ENCODE results near the gene ATRIP. TPM values are rescaled to one million over a fixed set of nuclear protein-coding genes. Genes with fewer than 3 reads are reported as not detected.

Gene ATRIP
- total RNA-seq, 1 experiment from 2014 or later, result 16.1 TPM

DNA sequence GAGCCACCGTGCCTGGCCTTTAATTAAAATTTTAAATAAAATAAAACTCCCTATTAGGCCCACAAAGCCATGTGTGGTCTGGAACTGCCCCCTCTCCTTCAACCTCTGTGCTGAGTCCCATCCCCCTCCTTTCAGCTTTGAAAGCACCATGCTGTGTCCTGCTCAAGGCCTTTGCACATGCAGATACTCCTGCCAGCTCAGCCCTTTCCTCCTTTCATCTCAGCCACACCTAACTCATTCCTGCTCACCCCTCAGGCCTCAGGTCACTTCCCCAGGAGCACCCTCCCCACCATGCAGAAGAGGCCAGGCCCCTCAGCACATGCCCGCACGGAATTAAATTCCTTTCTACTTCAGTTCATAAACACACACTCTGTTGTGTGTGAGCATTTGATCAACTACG lies 28.1 kb downstream of the ATRIP start:
- CTCF ChIA-PET, result no interaction called here
- no TSS peak for BruUV-seq (replicated peaks)

GRCh38 chr3:48475188-48475587 lies 28.7 kb downstream of the ATRIP start:
- H3K4me2 ChIP-seq (ENCODE audit: low read length), result no peak overlapping the region
- DNase-seq (no peak), ATAC-seq (no peak)
- H3K9me3 ChIP-seq (ENCODE audit: low read length), result no peaks in the 10 kb centered on the region
- no peak overlapping the region for H3K9ac ChIP-seq (ENCODE audit: low read length)
- CTCF ChIA-PET, result no interaction called here
- no peak overlapping the region for H2AFZ ChIP-seq (ENCODE audit: low read length)
- H3K36me3 ChIP-seq (ENCODE audit: low read depth, low read length), result no peaks in the 10 kb centered on the region
- H3F3A ChIP-seq (ENCODE audit: low read length, unreplicated experiment), result peaks cover 6% of the 10 kb centered on the region
- no peaks in the 10 kb centered on the region for H4K20me1 ChIP-seq (ENCODE audit: low read length)
- H3K4me3 ChIP-seq (ENCODE audit: low read length), result no peak overlapping the region
- TF ChIP-seq, protein P1, sequence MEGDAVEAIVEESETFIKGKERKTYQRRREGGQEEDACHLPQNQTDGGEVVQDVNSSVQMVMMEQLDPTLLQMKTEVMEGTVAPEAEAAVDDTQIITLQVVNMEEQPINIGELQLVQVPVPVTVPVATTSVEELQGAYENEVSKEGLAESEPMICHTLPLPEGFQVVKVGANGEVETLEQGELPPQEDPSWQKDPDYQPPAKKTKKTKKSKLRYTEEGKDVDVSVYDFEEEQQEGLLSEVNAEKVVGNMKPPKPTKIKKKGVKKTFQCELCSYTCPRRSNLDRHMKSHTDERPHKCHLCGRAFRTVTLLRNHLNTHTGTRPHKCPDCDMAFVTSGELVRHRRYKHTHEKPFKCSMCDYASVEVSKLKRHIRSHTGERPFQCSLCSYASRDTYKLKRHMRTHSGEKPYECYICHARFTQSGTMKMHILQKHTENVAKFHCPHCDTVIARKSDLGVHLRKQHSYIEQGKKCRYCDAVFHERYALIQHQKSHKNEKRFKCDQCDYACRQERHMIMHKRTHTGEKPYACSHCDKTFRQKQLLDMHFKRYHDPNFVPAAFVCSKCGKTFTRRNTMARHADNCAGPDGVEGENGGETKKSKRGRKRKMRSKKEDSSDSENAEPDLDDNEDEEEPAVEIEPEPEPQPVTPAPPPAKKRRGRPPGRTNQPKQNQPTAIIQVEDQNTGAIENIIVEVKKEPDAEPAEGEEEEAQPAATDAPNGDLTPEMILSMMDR (conservative IDR thresholded peaks at IDR 0.05; ENCODE audit: low read depth, low read length), result no peak
- TF ChIP-seq EZH2phosphoT487 (IDR thresholded peaks at IDR 0.05; ENCODE audit: borderline replicate concordance, low read length) (no peak), EZH2 (IDR thresholded peaks at IDR 0.05; ENCODE audit: low read length, unreplicated experiment) (no peak)
- H3K27me3 ChIP-seq (ENCODE audit: low read length), result no peaks in the 10 kb centered on the region
- peaks cover 27% of the 10 kb centered on the region for H3K79me2 ChIP-seq (ENCODE audit: low read length)
- intact Hi-C loops (cut with micrococcal nuclease), result no loop called here
- BruUV-seq (replicated peaks), result no TSS peak
- no peaks in the 10 kb centered on the region for H3K9me2 ChIP-seq (replicated peaks; ENCODE audit: low read length)
- no peak overlapping the region for H3K27ac ChIP-seq (ENCODE audit: low read length)
- H3K4me1 ChIP-seq (ENCODE audit: insufficient read depth, low read length), result peaks cover 20% of the 10 kb centered on the region
- POLR2A ChIA-PET (ENCODE audit: unreplicated experiment), result no interaction called here

More for the DNA sequence above, 28.1 kb downstream of the ATRIP start:
- Histone ChIP-seq H2AFZ (ENCODE audit: low read length) (no peak overlapping the region), H4K20me1 (ENCODE audit: low read length) (no peaks in the 10 kb centered on the region), H3K36me3 (ENCODE audit: low read depth, low read length) (no peaks in the 10 kb centered on the region), H3K4me2 (ENCODE audit: low read length) (no peak overlapping the region), H3K4me3 (ENCODE audit: low read length) (no peak overlapping the region), H3K9me3 (ENCODE audit: low read length) (no peaks in the 10 kb centered on the region), H3K4me1 (ENCODE audit: insufficient read depth, low read length) (peaks cover 20% of the 10 kb centered on the region), H3F3A (ENCODE audit: low read length, unreplicated experiment) (peaks cover 6% of the 10 kb centered on the region), H3K9me2 (replicated peaks; ENCODE audit: low read length) (no peaks in the 10 kb centered on the region), H3K9ac (ENCODE audit: low read length) (no peak overlapping the region), H3K79me2 (ENCODE audit: low read length) (peaks cover 33% of the 10 kb centered on the region), H3K27ac (ENCODE audit: low read length) (no peak overlapping the region), H3K27me3 (ENCODE audit: low read length) (no peaks in the 10 kb centered on the region)
- TF ChIP-seq EZH2 (IDR thresholded peaks at IDR 0.05; ENCODE audit: low read length, unreplicated experiment) (no peak), EZH2phosphoT487 (IDR thresholded peaks at IDR 0.05; ENCODE audit: borderline replicate concordance, low read length) (no peak)
- TF ChIP-seq, protein P1 (conservative IDR thresholded peaks at IDR 0.05; ENCODE audit: low read depth, low read length), result no peak
- ATAC-seq, result no peak
- POLR2A ChIA-PET (ENCODE audit: unreplicated experiment), result no interaction called here
- intact Hi-C loops (cut with micrococcal nuclease), result no loop called here
- DNase-seq, result no peak

DNA sequence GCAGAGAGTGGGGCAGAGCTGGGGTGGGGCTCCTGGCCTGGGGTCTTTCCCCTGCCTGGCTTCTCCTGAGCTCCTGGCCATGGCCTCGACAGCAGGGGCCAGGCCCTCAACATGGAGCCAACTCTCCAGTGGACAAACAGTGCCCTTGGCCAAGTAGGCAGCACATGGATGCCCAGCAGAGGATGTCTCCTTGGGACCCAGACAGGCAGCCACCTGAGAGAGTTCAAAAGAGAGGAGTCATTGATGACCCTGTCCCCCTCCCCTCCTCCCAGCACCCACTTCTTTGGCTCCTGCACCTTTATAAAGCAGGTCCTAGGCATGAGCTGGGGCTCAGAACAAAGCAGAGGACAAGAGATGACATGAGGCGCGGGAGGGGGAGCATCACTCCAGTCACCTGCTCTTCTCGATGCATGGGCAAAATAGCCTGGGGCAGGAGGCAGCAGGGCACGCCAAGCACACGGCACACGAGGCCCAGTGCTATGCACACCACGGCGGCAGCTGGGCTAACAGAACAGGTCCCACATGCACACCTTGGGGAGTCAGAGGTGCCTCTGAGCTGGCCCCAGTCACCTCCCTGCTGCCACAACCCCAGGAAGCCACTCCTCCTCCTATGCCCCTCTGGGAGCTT lies 30.0 kb downstream of the ATRIP start:
- H4K20me1 ChIP-seq (ENCODE audit: low read length), result no peaks in the 10 kb centered on the region
- H3K9me2 ChIP-seq (replicated peaks; ENCODE audit: low read length), result no peaks in the 10 kb centered on the region
- peaks cover 6% of the 10 kb centered on the region for H3F3A ChIP-seq (ENCODE audit: low read length, unreplicated experiment)
- no peak overlapping the region for H3K4me2 ChIP-seq (ENCODE audit: low read length)
- TF ChIP-seq EZH2 (IDR thresholded peaks at IDR 0.05; ENCODE audit: low read length, unreplicated experiment) (no peak), EZH2phosphoT487 (IDR thresholded peaks at IDR 0.05; ENCODE audit: borderline replicate concordance, low read length) (no peak)
- TF ChIP-seq, protein P1 (conservative IDR thresholded peaks at IDR 0.05; ENCODE audit: low read depth, low read length), result no peak
- H3K27ac ChIP-seq (ENCODE audit: low read length), result no peak overlapping the region
- ATAC-seq (no peak), DNase-seq (no peak)
- H3K36me3 ChIP-seq (ENCODE audit: low read depth, low read length), result no peaks in the 10 kb centered on the region
- intact Hi-C loops (cut with micrococcal nuclease), result no loop called here
- no peaks in the 10 kb centered on the region for H3K27me3 ChIP-seq (ENCODE audit: low read length)
- BruUV-seq (replicated peaks), result no TSS peak
- H3K4me3 ChIP-seq (ENCODE audit: low read length), result no peak overlapping the region
- peaks cover 20% of the 10 kb centered on the region for H3K4me1 ChIP-seq (ENCODE audit: insufficient read depth, low read length)
- POLR2A ChIA-PET (ENCODE audit: unreplicated experiment), result no interaction called here
- H3K9me3 ChIP-seq (ENCODE audit: low read length), result no peaks in the 10 kb centered on the region
- CTCF ChIA-PET, result no interaction called here
- H3K79me2 ChIP-seq (ENCODE audit: low read length), result peaks cover 13% of the 10 kb centered on the region
- no peak overlapping the region for H2AFZ ChIP-seq (ENCODE audit: low read length)
- H3K9ac ChIP-seq (ENCODE audit: low read length), result no peak overlapping the region

All from PC-3 (cell line).